Neural cell (in vitro differentiated cells): ENCODE data around the gene KIRREL2. TPM values are rescaled to one million over a fixed set of nuclear protein-coding genes. Genes with fewer than 3 reads are reported as not detected.

Experiments
- H2AFZ ChIP-seq: fragments of 200-600, 300-800 bp; sonication (generic), shearing (Covaris generic); 2 replicates; pipeline ENCODE4 v1.6.0; 2014; ENCODE audit warnings: low read depth, mild to moderate bottlenecking, antibody characterized with exemption, low read length, moderate library complexity
- H3F3A ChIP-seq: fragments of 200-600 bp; shearing (Covaris generic); 2 replicates; pipeline ENCODE4 v1.6.1; 2016; ENCODE audit warnings: mild to moderate bottlenecking, moderate library complexity, mixed read lengths, antibody characterized with exemption, low read length; ENCODE audit not compliant: insufficient read depth, poor library complexity, severe bottlenecking
- H3K27ac ChIP-seq: fragments of 200-600, 300-800 bp; sonication (generic), shearing (Covaris generic); 2 replicates; pipeline ENCODE4 v1.5.1; 2014; ENCODE audit warnings: mild to moderate bottlenecking, low read length, moderate library complexity
- H3K27me3 ChIP-seq: fragments of 300-800, 200-600 bp; sonication (generic), shearing (Covaris generic); 2 replicates; pipeline ENCODE4 v1.6.0; 2014; ENCODE audit warnings: mild to moderate bottlenecking, low read depth, low read length, moderate library complexity; ENCODE audit not compliant: insufficient read depth
- H3K36me3 ChIP-seq: fragments of 300-800, 200-600 bp; sonication (generic), shearing (Covaris generic); 2 replicates; pipeline ENCODE4 v1.5.1; 2014; ENCODE audit warnings: mild to moderate bottlenecking, antibody characterized with exemption, low read length, moderate library complexity; ENCODE audit not compliant: insufficient read depth
- H3K4me2 ChIP-seq: fragments of 300-800, 200-600 bp; sonication (generic), shearing (Covaris generic); 2 replicates; pipeline ENCODE4 v1.6.0; 2014; ENCODE audit warnings: mild to moderate bottlenecking, low read length
- H3K4me3 ChIP-seq: fragments of 300-800, 200-600 bp; sonication (generic), shearing (Covaris generic); 2 replicates; pipeline ENCODE4 v1.5.1; 2014; ENCODE audit warnings: mild to moderate bottlenecking, low read length, moderate library complexity
- H3K79me2 ChIP-seq: fragments of 200-600 bp; shearing (Covaris generic); replicated peaks from 2 replicates; pipeline ENCODE4 v1.6.0; 2014; ENCODE audit warnings: mild to moderate bottlenecking, low read length, moderate library complexity; ENCODE audit not compliant: insufficient read depth
- H3K9ac ChIP-seq: fragments of 300-800, 200-600 bp; sonication (generic), shearing (Covaris generic); 2 replicates; pipeline ENCODE4 v1.6.1; 2016; ENCODE audit warnings: mild to moderate bottlenecking, low read length, mixed read lengths
- H3K9me2 ChIP-seq: fragments of 200-600 bp; shearing (Covaris generic); 2 replicates; pipeline ENCODE4 v1.6.1; 2016; ENCODE audit warnings: mild to moderate bottlenecking, low read length, mixed read lengths; ENCODE audit not compliant: insufficient read depth
- H3K9me3 ChIP-seq: fragments of 200-600, 300-800 bp; sonication (generic), shearing (Covaris generic); 2 replicates; pipeline ENCODE4 v1.6.1; 2016; ENCODE audit warnings: mild to moderate bottlenecking, mixed run types, low read length, moderate library complexity, mixed read lengths
- H4K20me1 ChIP-seq: fragments of 200-600 bp; shearing (Covaris generic); 2 replicates; pipeline ENCODE4 v1.6.1; 2016; ENCODE audit warnings: mild to moderate bottlenecking, mixed run types; ENCODE audit not compliant: insufficient read depth
- EP300 ChIP-seq: fragments of 450-650 bp; conservative IDR thresholded peaks from 2 replicates; pipeline ENCODE4 v1.6.1; 2014; ENCODE audit warnings: antibody characterized with exemption, mild to moderate bottlenecking, moderate library complexity; ENCODE audit not compliant: poor library complexity, severe bottlenecking
- EZH2 ChIP-seq: fragments of 200-600, 300-800 bp; shearing (Covaris generic), sonication (generic); IDR thresholded peaks from 2 replicates; pipeline ENCODE4 v1.6.1; 2014; ENCODE audit warnings: antibody characterized with exemption, low read length, borderline replicate concordance, mild to moderate bottlenecking; ENCODE audit not compliant: insufficient read depth, poor library complexity, severe bottlenecking
- MXI1 ChIP-seq: fragments of 450-650 bp; conservative IDR thresholded peaks from 2 replicates; pipeline ENCODE4 v1.6.1; 2014; ENCODE audit warnings: antibody characterized with exemption, mild to moderate bottlenecking; ENCODE audit not compliant: poor library complexity, severe bottlenecking
- POLR2AphosphoS5 ChIP-seq: IDR thresholded peaks from 2 replicates; pipeline ENCODE4 v1.6.1; 2012
- RAD21 ChIP-seq: fragments of 450-650 bp; conservative IDR thresholded peaks from 2 replicates; pipeline ENCODE4 v1.6.1; 2014; ENCODE audit warnings: antibody characterized with exemption, mild to moderate bottlenecking, moderate library complexity
- SMC3 ChIP-seq: fragments of 450-650 bp; conservative IDR thresholded peaks from 2 replicates; pipeline ENCODE4 v1.6.1; 2014; ENCODE audit warnings: antibody characterized with exemption, mild to moderate bottlenecking, moderate library complexity; ENCODE audit not compliant: poor library complexity
- TAF1 ChIP-seq: IDR thresholded peaks from 2 replicates; pipeline ENCODE4 v1.6.1; 2012; ENCODE audit warnings: low read depth
- polyA plus RNA-seq: library from polyadenylated mRNA; depleted of rRNA; stranded (reverse); fragments of >200 nt; gene quantifications from 2 replicates; pipeline ENCODE4 v1.2.3, GENCODE V29; 2014
- TF ChIP-seq, protein P1 (sequence below): fragments of 450-650 bp; IDR thresholded peaks from 2 replicates; pipeline ENCODE4 v1.5.1; 2014; ENCODE audit warnings: antibody characterized with exemption, mild to moderate bottlenecking, moderate library complexity; ENCODE audit not compliant: poor library complexity, severe bottlenecking

The KIRREL2 gene
- polyA plus RNA-seq, 1 donor from 2014 or later = 0.79 TPM

- Histone ChIP-seq H3K9ac (no peak overlapping the region), H3K27me3 (no peaks in the 10 kb centered on the region), H3K9me3 (no peaks in the 10 kb centered on the region), H2AFZ (no peak overlapping the region), H3F3A (no peaks in the 10 kb centered on the region), H4K20me1 (no peaks in the 10 kb centered on the region), H3K4me3 (no peak overlapping the region), H3K79me2 (no peaks in the 10 kb centered on the region), H3K4me2 (no peak overlapping the region), H3K9me2 (no peaks in the 10 kb centered on the region), H3K27ac (no peak overlapping the region), H3K36me3 (no peaks in the 10 kb centered on the region)
- TF ChIP-seq RAD21 = no peak
These were observed 54.5 kb downstream of the KIRREL2 start for GRCh38 chr19:35911173-35911572.

GRCh38 chr19:35911790-35912189 lies 55.1 kb downstream of the KIRREL2 start:
- no peaks in the 10 kb centered on the region for H3K79me2 ChIP-seq
- no peak overlapping the region for H3K27ac ChIP-seq
- no peak overlapping the region for H2AFZ ChIP-seq
- no peak overlapping the region for H3K9ac ChIP-seq
- no peaks in the 10 kb centered on the region for H3K36me3 ChIP-seq
- no peaks in the 10 kb centered on the region for H3F3A ChIP-seq
- no peak overlapping the region for H3K4me3 ChIP-seq
- H3K27me3 ChIP-seq = no peaks in the 10 kb centered on the region
- H3K9me3 ChIP-seq = no peaks in the 10 kb centered on the region
- no peaks in the 10 kb centered on the region for H4K20me1 ChIP-seq
- TF ChIP-seq EP300 = no peak
- no peak for TF ChIP-seq MXI1
- TF ChIP-seq, protein P1, sequence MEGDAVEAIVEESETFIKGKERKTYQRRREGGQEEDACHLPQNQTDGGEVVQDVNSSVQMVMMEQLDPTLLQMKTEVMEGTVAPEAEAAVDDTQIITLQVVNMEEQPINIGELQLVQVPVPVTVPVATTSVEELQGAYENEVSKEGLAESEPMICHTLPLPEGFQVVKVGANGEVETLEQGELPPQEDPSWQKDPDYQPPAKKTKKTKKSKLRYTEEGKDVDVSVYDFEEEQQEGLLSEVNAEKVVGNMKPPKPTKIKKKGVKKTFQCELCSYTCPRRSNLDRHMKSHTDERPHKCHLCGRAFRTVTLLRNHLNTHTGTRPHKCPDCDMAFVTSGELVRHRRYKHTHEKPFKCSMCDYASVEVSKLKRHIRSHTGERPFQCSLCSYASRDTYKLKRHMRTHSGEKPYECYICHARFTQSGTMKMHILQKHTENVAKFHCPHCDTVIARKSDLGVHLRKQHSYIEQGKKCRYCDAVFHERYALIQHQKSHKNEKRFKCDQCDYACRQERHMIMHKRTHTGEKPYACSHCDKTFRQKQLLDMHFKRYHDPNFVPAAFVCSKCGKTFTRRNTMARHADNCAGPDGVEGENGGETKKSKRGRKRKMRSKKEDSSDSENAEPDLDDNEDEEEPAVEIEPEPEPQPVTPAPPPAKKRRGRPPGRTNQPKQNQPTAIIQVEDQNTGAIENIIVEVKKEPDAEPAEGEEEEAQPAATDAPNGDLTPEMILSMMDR = no peak
- no peak overlapping the region for H3K4me2 ChIP-seq
- H3K9me2 ChIP-seq = no peaks in the 10 kb centered on the region

DNA sequence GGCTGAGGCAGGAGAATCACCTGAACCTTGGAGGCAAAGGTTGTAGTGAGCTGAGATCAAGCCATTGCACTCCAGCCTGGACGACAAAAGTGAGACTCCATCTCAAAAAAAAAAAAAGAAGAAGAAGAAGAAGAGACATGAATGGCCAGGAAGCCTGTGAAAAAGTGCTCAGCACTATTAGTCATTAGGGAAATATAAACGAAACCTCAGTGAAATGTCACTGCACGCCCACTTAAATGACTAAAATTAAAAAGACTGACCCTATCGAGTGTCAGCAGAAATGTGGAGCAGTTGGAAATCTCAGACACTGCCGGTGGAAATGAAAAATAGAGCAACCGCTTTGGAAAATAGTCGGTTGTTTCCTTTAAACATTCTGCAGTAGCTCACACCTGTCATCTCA lies 56.9 kb downstream of the KIRREL2 start:
- Histone ChIP-seq H3F3A (no peaks in the 10 kb centered on the region), H3K9me2 (no peaks in the 10 kb centered on the region), H3K27me3 (no peaks in the 10 kb centered on the region), H4K20me1 (no peaks in the 10 kb centered on the region), H2AFZ (no peak overlapping the region), H3K79me2 (no peaks in the 10 kb centered on the region), H3K27ac (no peak overlapping the region), H3K36me3 (no peaks in the 10 kb centered on the region), H3K9me3 (no peaks in the 10 kb centered on the region), H3K4me2 (no peak overlapping the region), H3K4me3 (no peak overlapping the region), H3K9ac (no peak overlapping the region)
- TF ChIP-seq EZH2 (no peak), SMC3 (no peak), EP300 (no peak), TAF1 (no peak), POLR2AphosphoS5 (no peak), RAD21 (no peak)
- TF ChIP-seq, protein P1 = no peak
